ENCODE results near the gene IFNL4.
"Not testable (repeated sequence)": the region's sequence is repeated elsewhere in the genome, so short reads cannot be mapped to it uniquely, and the experiment has no call there.

Gene IFNL4

GRCh38 chr19:39218230-39219007, 30.2 kb downstream of the IFNL4 start:
- no peak for DNase-seq

GRCh38 chr19:39217094-39217493, 31.6 kb downstream of the IFNL4 start:
- DNase-seq, result no peak

DNA sequence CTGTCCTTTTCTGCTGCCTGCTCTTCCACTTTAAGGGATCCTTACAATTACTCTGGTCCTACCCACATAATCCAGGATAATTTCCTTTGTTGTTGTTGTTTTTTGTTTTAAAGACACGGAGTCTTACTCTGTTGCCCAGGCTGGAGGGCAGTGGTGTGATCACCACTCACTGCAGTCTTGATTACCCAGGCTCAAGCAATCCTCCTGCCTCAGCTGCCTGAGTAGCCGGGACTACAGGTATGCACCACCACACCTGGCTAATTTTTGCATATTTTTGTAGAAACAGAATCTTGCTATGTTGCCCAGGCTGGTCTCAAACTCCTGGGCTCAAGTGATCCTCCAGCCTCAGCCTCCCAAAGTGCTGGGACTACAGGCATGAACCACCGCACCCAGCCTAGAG, 33.3 kb downstream of the IFNL4 start:
- DNase-seq, result not testable (repeated sequence)

DNA sequence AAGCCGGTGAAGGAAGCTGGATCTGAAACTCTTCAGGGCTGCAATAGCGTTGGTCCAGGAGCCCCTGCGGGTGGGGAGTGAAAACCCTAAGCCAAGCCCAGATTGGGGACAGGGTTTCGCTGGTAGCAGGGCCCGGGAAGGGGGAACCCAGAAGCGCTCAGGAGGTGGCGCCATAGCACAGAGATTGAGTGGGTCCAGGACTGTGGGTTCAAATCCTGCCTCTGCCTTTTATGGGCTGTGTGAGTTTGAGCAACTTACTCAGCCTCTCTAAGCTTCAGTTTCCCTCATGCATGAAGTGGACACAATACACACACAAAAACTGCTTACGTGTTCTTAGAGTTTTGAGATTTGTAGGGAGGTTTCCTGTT, 36.3 kb downstream of the IFNL4 start:
- no peak for DNase-seq

- DNase-seq, result no peak
Observed at GRCh38 chr19:39211731-39212374, 36.8 kb downstream of the IFNL4 start.

DNA sequence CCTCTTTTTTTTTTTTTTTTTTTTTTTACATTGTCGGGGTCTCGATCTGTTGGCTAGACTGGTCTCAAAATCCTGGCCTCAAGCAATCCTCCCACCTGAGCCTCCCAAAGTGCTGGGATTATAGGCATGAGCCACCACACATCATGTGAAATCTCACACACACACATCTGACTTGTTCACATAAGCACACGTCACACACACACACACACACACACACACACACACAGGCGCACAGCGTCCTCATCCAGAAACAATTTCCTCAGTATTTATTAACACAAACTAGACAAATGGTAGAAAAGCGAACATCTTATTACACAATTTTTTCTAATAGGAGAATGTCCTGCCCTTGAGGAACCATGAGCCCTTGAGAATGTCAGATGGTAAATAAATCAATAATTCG, 39.5 kb downstream of the IFNL4 start:
- no peak for DNase-seq

- no peak for DNase-seq
Observed at GRCh38 chr19:39208175-39208795, 40.4 kb downstream of the IFNL4 start.

- DNase-seq, result no peak
Observed at GRCh38 chr19:39207293-39207836, 41.3 kb downstream of the IFNL4 start.

DNA sequence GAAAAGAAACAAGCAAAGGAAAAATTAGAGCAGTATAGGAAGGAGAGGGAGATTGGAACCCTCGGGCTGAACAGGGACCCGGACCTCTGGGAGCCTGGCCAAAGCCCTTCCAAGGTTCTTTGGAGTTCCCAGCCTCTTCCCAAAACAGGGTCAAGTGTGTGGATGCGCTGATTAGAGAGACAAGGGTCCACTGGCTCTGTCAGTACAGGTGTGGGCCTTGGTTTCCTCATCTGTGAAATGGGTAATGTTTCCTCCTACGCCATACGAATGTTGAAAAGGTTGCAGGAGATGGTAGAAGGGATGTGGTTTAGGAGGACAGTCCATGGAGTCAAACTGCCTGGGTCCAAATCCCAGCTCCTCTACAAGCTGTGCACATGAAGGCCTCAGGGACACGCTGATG, 42.5 kb downstream of the IFNL4 start:
- DNase-seq, result no peak

DNA sequence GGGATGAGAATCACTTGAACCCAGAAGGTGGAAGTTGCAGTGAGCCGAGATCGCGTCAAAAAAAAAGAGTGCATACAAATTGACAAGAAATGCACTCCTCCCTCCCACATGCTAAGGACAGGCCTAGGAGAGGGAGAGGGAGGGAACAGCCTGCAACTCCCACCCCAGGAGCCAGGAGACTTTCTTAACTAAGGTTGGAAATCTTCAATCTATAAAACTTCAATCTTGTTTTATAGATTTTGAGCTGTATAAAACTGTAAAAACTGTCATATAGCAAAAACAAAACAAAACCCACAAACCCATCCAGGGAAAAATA, 43.2 kb downstream of the IFNL4 start:
- DNase-seq, result no peak

- no peak for DNase-seq
Observed at GRCh38 chr19:39203372-39204341, 45.0 kb downstream of the IFNL4 start, which contains the start of gene SYCN. Gene SYCN, minus strand, starts transcription at chr19:39204263. Its CDS starts 9 bp downstream, at chr19:39204254.

GRCh38 chr19:39202998-39203355, 45.7 kb downstream of the IFNL4 start:
- no peak for DNase-seq

- no peak for DNase-seq
Observed at GRCh38 chr19:39200803-39201115, 47.9 kb downstream of the IFNL4 start.

DNA sequence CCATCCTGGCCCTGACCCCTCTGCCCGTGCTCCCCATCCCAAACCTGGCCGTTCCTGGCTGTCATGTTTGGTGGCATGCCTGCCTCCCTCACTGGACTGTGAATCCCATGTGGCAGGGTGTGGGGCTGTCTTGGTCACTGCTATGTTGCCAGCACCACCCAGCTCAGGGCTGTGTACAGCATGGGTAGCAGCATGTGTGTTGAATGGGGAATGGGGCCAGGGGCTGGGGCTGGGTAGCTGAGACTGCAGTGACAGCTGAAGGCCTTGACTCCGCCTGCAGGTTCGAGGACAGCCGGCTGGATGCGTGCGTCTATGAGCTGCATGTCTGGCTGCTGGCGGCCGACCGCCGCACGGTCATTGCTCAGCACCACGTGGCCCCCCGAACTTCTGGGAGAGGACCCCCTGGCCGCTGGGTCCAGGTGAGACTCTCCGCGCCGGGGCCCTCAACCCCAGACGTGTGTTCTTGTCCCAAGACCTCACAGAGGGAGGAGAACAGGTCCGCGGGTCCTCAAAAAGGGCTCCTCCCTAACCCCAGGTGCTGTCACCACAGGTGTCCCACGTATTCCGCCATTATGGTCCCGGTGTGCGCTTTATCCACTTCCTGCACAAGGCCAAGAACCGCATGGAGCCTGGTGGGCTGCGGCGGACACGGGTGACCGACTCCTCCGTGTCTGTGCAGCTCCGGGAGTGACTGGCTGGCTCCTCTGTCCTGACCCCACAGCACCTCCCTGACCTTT, 48.4 kb downstream of the IFNL4 start:
- DNase-seq, result no peak

- no peak for DNase-seq
Observed at GRCh38 chr19:39199025-39199424, 49.6 kb downstream of the IFNL4 start.

DNA sequence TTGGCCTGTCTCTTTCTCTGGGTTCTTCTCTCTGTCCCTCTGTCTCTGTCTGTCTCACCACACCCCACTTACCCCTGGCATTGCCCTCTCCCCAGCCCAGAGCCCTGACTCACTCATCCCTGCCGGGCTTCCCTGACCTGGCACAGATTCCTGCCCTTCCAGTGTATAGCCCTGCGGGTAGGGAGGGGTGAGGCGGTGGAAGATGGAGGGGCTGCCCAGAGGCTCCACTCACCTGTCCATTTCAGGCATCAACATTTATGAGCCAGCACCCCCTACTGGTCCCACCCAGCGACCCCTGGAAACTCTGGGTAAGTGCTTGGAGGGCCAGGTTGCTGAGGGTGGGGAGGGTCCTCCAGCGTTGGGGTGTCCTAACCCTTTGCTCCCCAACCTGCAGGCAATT, 50.8 kb downstream of the IFNL4 start:
- no peak for DNase-seq

- DNase-seq, result no peak
Observed at GRCh38 chr19:39196860-39197562, 51.6 kb downstream of the IFNL4 start, which contains the start of gene NCCRP1. Gene NCCRP1, plus strand, starts transcription at chr19:39196964. Its CDS starts 19 bp downstream, at chr19:39196983.

GRCh38 chr19:39196320-39196719, 52.3 kb downstream of the IFNL4 start:
- no peak for DNase-seq

Data from NCI-H510A (cell line).